ELF-1 (cell line): ENCODE measurements around the gene PRR19.

Experiments
- DNase-seq: peaks from one replicate; pipeline ENCODE4 v3.0.0-alpha.2; 2016; ENCODE audit warnings: low read depth, low spot score

The PRR19 gene

GRCh38 chr19:42349378-42350107 lies 47.6 kb downstream of the PRR19 start:
- DNase-seq = no peak

DNA sequence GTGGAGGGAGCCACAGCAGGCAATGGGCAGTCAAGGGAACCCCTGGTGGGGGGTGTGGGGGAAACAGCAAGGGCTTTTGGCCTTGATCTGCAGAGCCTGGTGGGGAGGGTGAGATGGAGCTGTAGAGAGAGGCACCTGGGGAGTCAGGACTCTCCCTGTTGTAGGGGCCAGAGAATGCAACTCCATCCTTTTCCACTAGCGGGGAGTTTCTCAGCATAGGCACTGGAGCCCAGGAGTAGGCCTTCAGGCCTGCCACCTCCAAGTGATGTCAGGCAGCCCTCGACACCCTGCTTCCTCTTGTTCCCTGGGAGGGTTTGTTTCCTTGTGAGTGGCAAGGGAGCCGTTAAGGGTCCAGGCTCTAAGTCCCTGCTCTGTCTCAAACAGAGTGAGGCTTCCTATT lies 48.5 kb downstream of the PRR19 start:
- DNase-seq = no peak

- DNase-seq = no peak
These were observed 49.3 kb downstream of the PRR19 start for GRCh38 chr19:42351079-42351735.

DNA sequence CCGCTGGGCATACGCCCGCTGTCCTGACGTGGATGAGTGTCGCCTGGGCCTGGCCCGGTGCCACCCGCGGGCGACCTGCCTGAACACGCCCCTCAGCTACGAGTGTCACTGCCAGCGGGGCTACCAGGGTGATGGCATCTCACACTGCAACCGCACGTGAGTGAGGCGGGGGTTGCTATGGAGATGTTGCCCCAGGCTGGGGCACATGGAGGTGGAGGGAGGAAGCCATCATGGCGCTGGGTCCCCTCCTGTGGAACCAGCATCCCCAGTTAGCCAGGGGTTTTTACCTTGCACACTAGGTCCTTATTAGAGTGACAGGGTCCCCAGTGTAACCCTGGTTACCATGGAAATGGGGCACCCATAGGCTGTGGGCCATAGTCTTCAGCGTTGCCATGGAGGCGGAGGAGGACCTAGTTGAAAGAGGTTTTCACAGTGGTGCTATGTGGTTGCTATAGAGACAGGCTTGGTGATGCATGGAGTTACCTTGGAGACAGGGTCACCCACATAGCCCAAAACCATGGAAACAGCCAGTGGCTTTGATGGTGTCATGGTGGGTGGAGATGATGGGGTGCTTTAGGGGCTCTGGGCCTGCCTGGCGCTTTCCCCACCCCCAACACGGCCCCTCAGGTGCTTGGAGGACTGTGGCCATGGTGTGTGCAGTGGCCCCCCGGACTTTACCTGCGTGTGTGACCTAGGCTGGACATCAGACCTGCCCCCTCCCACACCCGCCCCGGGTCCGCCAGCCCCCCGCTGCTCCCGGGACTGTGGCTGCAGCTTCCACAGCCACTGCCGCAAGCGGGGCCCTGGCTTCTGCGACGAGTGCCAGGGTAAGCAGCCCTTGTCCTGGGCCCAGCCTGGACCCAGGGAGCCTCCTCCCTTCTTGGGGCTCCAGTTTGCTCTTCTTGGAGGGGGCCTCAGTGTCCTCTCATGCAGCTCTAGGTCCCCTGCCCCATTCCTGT lies 50.6 kb downstream of the PRR19 start:
- DNase-seq = no peak

- DNase-seq = no peak
These were observed 51.5 kb downstream of the PRR19 start for GRCh38 chr19:42353341-42354015.

DNA sequence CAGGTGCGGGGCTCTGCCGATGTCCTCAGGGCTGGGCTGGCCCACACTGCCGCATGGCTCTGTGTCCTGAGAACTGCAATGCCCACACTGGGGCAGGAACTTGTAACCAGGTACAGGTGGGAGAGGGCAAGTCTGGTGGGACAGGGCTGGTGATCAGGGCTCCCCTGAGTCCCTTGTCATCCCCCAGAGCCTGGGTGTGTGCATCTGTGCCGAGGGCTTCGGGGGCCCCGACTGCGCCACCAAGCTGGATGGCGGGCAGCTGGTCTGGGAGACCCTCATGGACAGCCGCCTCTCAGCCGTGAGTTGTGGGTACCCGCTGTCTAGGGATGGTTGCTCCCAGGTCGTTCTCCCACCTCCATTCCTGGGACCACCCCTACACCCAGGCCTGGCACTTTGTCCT lies 54.0 kb downstream of the PRR19 start:
- DNase-seq = no peak

DNA sequence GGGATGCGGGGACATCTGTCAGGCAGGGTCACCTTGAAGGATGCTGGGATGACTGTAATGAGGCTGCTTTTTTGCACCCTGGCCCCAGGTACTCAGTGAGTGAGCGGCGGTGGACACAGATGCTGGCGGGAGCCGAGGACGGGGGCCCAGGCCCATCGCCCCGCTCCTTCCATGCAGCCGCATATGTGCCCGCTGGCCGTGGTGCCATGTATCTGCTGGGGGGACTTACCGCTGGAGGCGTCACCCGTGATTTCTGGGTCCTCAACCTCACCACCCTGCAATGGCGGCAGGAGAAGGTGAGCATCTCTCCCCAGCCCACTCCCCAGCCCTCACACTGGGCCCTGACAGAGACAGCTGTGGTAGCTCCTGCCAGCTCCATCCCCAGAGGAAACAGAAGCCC lies 54.8 kb downstream of the PRR19 start:
- DNase-seq = no peak

GRCh38 chr19:42357290-42357689 lies 55.4 kb downstream of the PRR19 start:
- no peak for DNase-seq
